ENCODE results near the gene ZDHHC4.
"Not testable (repeated sequence)": the region's sequence is repeated elsewhere in the genome, so short reads cannot be mapped to it uniquely, and the experiment has no call there.

The ZDHHC4 gene

DNA sequence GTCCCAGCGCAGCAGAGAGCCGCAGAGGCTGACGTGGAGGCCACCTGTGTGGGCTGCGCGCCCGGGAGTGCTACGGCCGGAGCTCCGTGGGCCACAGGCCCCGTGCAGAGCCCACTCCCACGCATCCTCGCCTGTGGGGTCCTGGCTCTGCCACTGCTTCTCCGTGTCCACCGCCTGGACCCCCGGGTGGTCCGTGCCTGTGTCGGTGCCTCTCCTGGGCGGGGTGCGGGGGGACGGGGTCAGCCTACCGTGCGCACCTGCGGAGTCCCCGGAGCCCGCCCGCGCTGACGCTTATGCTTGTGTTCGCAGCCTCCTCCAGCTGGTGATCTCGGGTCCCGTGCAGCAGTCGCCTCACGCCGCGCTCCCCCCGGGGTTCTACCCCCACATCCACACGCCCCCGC, 30.4 kb downstream of the ZDHHC4 start:
- DNase-seq = no peak

DNA sequence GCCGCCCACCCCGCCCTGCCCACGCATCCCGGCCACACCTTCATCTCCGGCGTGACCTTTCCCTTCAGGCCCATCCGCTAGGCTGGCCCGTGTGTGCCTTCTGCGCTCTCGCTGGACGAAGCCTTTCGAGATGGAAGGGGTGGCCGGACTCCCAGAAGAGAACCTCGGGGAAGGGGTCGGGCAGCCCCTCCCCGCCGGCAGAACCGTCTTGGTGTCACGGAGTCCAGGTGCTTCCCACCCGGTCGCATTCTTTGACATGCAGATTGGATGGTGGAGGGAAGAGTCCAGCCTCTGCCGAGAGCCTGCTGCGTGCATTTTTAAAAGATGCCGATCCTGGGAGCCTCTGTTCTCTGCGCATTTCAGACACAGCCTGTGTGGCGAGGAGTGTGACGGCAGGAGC, 30.8 kb downstream of the ZDHHC4 start:
- no peak for DNase-seq

DNA sequence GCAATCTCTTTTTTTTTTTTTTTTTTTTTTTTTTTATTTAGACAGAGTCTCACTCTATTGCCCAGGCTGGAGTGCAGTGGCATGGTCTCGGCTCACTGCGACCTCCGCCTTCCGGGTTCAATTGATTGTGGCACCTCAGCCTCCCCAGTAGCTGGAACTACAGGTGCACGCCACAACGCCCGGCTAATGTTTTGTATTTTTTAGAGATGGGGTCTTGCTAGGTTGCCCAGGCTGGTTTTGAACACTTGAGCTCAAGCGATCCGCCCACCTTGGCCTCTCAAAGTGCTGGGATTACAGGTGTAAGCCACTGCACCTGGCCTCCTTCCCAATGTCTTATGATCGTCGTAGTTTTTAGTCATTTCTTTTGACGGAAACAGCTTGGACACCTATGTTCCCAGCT, 31.5 kb downstream of the ZDHHC4 start:
- no peak for DNase-seq

DNA sequence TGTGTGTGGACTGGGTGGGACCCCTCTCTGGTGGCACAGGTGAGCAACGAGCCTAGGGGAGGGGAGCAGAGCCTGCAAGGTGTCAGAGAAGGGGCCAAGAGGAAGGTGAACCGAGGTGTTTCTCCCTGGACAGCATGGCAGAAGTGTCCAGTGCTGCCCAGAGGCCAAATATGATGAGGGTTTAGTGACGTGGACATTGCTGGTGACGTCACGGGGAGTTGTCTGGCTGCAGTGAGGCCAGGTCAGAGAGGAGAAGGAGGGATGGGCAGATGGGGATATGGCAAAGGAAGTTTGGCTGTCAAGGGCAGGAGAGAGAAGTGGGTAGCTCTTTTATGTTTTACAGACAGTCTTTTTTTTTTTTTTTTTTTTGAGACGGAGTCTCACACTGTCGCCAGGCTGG, 35.6 kb downstream of the ZDHHC4 start:
- DNase-seq = no peak

DNA sequence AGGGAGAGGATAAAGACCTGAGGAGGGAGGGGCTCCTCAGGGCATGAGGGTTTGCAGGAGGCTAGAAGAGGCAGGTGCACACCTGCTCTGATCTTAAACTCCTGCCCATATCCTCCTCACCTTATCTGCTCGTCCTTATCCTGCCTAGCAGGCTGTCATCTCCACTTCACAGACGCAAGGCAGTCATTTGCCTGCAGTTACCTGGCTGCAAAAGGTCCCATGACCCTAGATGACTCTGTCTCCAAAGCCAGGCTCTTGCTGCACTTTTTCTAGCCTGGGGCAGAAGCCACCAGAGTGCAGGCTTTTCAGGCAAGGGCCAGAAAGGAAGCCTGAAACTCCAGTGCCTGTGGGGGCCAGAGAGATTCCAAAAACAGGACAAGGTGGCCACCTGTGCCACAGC, 36.5 kb downstream of the ZDHHC4 start:
- no peak for DNase-seq

DNA sequence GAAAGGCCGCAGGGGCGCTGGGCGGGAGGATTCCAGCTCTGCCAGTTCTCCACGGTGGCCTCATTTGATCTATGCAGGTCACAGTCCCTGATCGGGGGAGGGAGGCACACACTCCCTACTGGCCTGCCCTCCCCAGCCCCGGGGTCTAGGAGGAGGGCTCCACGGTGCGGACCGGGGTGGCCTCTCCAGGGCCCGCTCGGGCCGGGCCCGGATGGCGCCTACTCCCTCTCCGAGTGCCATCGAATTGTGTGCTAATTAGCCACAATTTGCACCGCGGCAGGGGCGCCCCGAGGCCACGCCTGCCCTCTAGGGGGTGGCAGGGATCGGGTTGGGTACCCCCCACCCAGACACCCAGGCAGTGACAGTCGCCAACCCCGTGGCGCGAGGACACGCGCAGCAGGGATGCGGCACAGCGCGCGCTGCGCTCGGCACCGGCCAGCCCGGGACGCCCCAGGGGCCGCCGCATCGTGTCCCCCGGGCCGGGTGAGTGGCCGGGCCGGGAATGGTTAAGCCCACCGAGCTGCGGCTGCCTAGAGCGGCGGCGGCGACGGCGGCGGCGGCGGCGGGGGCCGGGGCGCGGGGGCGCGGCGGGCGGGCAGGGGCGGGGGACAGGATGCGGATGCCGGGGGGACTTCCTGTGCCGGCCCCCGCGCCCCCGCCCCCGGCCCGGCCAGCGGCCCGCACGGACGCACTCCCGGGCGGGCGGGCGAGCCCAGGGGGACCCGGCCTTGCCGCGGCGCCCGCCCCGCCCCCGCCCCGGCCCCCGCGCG, 37.9 kb downstream of the ZDHHC4 start, which contains the start of gene ZNF853:
Gene ZNF853 (plus strand): TSS at position 658 of the 770 bp plus-strand sequence. CDS start 565 bp downstream, outside the sequence.
- DNase-seq = no peak

DNA sequence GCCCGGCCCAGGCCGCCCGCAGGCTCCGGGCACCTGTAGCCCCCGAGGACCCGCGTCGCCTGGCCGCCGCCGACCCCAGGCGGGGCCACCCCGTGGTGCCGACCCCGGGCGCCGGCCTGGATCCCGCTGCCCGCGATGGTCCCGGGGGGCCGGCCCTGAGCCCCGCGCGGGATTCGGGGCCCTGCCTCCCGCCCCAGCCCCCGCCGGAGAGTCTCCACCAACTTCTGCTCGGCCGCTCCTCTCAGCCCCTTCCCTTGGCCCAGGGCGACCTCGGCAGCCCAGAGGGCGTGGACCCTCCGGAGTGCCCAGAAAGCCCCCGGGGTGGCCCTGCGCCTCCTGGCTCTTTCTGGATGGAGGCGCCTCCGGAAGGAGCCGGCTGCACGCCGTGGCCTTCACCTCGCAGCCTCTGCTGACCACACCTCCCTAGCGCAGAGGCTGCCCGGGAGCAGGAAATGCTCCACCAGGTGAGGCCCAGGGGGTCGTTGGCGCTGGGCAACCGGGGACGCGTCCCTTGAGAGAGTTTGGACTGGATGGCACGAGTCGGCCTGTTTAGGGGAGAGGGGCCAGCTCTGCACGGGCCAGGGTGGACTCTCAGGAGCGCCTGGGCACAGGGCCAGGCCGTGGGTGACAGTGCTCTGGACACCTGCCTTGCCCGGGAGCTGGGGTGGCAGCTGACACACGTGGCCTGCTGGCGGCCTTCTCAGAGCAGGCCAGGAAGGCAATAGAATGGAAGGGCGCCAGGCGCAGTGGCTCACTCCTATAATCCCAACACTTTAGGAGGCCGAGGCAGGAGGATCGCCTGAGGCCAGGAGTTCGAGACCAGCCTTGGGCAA, 38.7 kb downstream of the ZDHHC4 start:
- no peak for DNase-seq

DNA sequence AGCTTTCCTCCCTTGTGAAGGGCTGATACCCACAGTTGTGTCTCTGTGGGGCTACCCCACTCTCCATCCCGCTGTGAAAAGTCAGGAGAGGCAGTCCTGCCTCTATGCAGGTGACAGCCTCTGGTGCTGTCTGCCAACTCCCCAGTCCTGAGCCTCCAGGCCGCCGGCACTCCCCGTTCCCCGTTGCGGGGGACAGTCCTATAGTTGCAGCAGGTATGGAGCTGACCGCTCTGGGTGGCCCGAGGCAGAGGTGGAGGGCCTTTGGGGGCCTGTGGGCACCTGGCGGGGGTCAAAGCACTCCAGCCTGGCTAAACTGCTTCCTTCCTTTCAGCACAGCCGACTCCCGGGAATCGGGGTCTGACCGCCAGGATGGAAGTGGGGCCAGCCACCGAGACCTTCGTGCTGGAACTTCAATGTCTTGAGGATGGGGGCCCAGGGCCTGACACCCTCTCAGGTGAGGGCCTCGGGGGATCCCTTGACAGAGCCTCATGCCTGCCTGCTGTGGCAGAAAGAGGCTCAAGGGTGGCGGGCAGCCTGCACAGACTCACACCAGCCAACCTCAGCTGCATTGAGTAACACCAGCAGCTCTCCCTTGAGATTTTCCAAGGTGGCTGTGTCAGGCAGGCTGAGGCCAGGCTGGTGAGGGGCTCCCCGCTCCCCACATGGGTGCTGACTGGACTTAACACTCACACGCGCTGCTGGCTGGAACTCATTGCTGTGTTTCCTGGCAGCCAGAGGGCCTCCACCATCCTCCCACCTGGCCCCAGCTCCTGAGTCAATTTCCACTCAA, 39.8 kb downstream of the ZDHHC4 start:
- no peak for DNase-seq

DNA sequence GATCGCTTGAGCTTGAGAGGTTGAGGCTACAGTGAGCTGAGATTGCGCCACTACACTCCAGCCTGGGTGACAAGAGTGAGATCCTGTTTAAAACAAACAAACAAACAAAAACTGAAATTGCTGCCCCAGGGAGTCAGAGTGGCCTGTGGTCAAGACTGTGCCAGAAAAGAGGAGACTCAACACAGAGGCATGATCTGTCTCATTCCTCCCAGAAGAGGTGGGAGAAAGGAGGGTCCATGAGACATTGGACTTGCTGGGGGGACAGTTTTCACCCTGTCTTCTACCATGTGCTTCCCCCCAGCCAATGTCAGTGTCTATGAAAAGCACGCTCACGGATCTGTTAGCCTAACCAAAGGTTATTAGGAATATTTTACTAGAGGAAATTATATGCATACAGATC, 41.4 kb downstream of the ZDHHC4 start:
- DNase-seq = no peak

DNA sequence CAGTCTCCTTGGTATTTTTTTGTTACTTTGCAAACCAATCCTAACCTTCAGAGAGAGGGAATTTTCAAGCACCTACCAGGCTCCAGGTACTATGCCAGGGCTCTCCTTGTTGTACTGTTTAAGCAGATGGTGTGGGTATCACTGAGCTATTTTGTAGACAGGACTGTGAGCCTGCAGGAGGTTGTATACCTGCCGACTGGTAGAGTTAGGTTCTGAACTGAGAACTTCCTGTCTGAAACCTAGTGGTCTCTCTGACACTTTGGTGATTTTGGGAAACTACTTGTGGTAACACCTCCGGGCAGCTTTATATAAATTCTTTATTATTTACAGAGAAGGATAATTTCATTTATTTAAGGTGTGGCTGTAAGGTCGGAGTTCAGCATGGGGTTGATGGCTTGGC, 42.7 kb downstream of the ZDHHC4 start:
- DNase-seq = no peak

DNA sequence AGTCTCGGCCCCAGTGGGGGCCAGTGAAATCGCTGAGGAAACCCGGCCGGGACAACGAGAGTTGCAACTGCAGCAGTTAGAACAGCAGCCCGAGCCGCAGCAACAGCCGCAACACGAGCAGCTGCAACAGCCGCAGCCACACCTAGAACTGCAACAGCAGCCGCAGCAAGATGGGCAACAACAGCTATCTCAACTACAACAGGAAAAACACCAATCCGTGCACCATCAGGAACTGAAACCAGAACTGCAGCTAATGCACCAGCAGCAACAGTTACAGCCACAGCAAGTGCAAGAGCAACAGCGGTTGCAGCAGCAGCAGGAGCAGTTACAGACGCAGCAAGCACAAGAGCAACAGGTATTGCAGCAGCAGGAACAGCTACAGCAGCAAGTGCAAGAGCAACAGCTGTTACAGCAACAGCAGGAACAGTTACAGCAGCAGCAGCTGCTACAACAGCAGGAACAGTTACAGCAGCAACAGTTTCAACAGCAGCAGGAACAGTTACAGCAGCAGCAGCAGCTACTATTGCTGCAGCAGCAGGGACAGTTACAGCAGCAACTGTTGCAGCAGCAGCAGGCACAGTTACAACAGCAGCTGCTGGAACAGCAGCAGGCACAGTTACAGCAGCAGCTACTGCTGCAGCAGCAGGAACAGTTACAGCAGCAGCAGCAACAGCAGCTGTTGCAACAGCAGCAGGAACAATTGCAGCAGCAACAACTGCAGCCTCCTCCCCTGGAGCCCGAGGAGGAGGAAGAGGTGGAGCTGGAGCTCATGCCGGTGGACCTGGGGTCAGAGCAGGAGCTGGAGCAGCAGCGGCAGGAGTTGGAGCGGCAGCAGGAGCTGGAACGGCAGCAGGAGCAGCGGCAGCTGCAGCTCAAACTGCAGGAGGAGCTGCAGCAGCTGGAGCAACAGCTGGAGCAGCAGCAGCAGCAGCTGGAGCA, 44.2 kb downstream of the ZDHHC4 start:
- no peak for DNase-seq

DNA sequence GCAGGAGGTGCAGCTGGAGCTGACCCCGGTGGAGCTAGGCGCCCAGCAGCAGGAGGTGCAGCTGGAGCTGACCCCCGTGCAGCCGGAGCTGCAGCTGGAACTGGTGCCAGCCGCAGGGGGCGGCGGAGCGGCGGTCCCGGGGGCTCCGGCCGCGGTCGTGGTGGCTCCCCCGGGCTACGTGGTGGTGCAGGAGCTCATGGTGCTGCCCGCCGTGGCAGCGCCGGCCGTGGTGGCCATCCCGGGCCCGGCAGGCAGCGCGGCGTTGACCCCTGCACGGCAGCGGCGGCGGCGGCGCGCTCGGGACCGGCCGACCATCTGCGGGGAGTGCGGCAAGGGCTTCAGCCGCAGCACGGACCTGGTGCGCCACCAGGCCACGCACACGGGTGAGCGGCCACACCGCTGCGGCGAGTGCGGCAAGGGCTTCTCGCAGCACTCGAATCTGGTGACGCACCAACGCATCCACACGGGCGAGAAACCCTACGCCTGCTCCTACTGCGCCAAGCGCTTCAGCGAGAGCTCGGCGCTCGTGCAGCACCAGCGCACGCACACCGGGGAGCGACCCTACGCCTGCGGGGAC, 45.0 kb downstream of the ZDHHC4 start:
- DNase-seq = no peak

DNA sequence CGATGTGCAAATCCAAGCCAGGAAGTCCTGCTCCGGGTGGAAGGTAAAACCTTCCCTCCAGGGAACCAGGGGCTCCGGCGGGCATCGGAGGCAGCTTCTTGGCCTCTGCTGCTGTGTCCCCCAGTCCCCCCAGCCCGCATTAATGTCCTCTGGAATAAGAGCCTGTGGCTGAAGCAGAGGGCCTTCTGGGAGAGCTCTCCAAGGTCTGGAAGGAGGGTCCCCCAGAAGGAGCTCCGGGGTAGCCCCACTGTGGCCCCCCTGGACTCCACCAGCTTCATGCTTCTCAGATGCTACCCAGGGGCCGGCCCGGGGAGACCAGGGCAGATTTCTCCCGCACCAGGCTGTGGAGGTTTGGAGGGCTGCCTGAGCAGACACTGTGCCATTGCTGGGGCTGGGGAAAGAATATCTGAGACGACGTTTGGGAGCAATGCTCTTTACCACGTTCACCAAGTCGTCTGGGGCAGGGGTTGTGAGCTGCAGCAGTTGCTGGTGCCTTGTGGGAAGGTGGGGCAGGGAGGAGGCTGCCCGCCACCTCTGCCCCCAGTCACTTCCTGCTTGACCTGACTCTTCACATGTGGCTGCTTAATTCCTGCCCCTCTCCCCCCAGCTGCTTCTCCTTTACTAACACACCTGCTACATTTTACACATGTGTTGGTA, 46.5 kb downstream of the ZDHHC4 start:
- DNase-seq = no peak

DNA sequence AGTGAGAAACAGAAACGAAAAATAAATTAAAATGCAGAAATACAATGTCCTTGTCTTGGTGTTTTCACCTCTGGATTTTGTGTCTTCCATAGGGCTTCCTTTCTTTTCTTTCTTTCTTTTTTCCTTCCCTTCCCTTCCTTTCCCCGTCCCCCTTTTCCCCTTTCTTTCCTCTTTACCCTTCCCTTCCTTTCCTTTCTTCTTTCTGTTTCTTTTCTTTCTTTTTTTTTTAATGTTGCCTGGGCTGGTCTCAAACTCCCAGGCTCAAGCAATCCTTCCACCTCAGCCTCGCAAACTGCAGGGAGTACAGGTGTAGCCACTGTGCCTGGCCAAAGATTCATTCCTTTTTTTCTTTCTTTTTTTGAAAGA, 47.0 kb downstream of the ZDHHC4 start:
- no peak for DNase-seq

DNA sequence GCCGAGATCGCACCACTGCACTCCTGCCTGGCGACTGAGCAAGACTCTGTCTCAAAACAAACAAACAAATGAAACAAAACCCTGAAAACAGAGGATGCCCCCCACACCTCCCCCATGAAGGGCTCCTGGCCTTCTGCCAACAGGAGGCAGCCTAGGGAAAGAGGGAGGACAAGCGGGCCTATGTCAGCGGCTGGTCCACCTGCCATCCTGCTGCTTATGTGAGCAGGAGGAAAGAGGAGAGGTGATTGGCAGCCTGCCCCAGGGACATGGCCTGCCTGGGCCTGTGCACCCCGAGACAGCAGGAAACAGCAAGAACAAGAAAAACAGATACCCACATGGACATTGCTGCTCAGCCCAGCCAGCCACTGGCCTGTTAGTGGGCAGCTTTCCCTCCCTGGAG, 50.8 kb downstream of the ZDHHC4 start:
- DNase-seq = no peak

DNA sequence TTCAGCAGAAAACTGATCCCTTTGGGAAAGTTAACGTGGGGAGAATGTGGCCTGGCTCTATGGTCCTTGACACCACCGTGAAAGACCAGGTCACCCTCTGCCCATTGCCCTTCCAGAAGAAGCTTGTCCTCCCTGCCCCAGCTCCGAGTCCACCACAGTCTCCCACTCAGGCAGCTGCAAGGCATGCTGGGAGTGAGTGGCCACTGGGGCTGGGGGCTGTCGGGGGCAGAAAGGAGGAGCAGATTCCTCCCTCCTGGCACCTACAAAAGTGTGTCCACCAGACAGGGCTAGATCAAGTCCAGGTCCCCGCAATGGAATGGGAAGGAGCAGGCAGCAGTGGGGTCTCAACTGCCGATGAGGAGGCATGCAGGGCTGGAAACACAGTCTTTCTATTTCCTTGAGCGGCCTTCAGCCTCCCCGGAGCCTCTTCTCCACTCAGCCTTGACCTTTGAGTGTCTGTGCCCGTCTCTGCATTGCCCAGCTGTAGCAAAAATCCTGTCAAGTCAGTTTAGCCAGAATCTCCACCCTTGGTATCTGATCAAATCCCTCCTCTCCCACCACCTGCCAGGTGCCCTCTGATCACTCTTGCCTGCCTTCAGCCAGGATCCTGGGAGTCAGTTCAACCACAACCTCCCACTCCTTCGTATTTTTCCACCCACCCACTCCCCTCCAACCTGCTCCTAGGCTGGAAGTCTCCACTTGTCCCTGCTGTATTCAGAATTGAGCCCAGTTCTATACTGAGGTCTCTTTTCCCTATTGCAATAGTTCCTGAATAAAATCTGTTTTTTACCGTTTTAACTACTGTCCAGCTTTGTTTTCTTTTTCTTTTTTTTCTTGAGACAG, 53.0 kb downstream of the ZDHHC4 start:
- no peak for DNase-seq

DNA sequence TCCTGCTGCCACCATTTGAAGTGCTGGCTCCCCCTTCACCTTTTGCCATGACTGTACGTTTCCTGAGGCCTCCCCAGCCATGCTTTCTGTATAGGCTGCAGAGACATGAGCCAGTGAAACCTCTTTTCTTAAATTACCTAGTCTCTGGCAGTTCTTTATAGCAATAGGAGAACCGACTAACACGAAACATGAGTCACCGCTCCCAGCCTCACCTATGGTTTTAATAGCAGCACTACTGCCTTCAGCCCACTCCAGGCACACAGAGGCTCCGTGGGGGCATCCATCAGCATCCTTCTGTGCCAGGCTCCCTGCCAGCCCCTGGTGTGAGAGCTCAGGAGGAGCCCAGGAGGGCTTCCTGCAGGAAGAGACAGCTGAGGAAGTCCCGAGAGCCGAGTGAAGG, 54.4 kb downstream of the ZDHHC4 start:
- no peak for DNase-seq

DNA sequence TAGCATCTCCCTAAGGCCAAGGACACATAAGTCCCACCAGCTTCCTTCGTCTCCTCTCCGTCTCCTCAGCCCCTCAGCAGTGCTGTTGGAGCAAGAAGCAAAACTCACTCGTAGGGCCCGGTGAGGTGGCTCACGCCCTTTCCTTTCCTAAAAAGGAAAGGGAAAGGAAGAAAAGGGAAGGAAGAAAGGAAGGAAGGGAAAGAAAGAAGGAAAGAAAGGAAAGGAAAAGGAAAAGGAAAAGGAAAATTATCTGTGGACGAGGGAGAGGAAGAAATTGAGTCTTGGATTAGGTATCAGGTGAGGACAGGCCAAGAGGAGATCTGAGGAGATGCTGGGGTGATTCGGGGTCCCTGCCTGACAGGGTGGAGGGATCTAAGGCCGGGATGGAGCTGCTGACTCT, 56.8 kb downstream of the ZDHHC4 start:
- no peak for DNase-seq

DNA sequence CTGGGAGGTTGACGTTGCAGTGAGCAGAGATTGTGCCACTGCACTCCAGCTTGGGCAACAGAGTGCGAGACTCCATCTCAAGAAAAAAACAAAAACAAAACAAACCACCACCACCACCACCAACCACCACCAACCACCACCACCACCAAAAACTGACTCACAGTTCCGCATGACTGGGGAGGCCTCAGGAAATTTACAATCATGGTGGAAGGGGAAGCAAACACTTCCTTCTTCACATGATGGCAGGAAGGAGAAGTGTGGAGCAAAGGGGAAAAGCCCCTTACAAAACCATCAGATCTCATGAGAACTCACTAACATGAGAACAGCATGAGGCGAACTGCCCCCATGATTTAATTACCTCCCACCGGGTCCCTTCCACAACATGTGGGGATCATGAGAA, 57.7 kb downstream of the ZDHHC4 start:
- DNase-seq = not testable (repeated sequence)

All from effector CD8-positive, alpha-beta T cell (primary cell).